DND-41 (cell line): ENCODE results near the gene ANKRD31.
A peak's percentile ranks its signal among the peaks of the same experiment; 100 is the strongest.

ENCODE experiments used
- ATAC-seq: fragments of 200-7000 bp; cut with Tn5 transposase; 3 replicates; pipeline ENCODE4 v1.9.1; 2021; ENCODE audit warnings: low read depth; ENCODE audit not compliant: insufficient read depth
- DNase-seq: peaks from one replicate; pipeline ENCODE4 v3.0.0-alpha.2; 2020
- H2AFZ ChIP-seq: 2 replicates; pipeline ENCODE4 v1.6.0; 2012; ENCODE audit warnings: low read depth, low read length
- H3K27ac ChIP-seq: 2 replicates; pipeline ENCODE4 v1.5.1; 2012; ENCODE audit warnings: low read length, inconsistent platforms
- H3K27me3 ChIP-seq: fragments of 200-600 bp; sonication (generic); 2 replicates; pipeline ENCODE4 v1.6.0; 2012; ENCODE audit warnings: low read length, mild to moderate bottlenecking, inconsistent platforms; ENCODE audit not compliant: insufficient read depth, poor library complexity
- H3K36me3 ChIP-seq: 2 replicates; pipeline ENCODE4 v1.5.1; 2012; ENCODE audit warnings: low read length, inconsistent platforms; ENCODE audit not compliant: insufficient read depth
- H3K4me1 ChIP-seq: 2 replicates; pipeline ENCODE4 v1.5.1; 2012; ENCODE audit warnings: mild to moderate bottlenecking, low read length; ENCODE audit not compliant: insufficient read depth
- H3K4me2 ChIP-seq: 2 replicates; pipeline ENCODE4 v1.6.0; 2012; ENCODE audit warnings: mild to moderate bottlenecking, moderate library complexity, low read length, inconsistent platforms; ENCODE audit not compliant: insufficient read depth
- H3K4me3 ChIP-seq, 2 experiments: fragments of 200-600 bp in 1 of 2; shearing (Covaris generic) in 1 of 2; 2 replicates each; pipeline ENCODE4 v1.5.1; 2012 to 2016; ENCODE audit warnings: inconsistent platforms in 2 of 2, low read length in 2 of 2, mild to moderate bottlenecking in 2 of 2, low read depth in 1 of 2, moderate library complexity in 1 of 2
- H3K79me2 ChIP-seq: 2 replicates; pipeline ENCODE4 v1.6.0; 2012; ENCODE audit warnings: low read length, inconsistent platforms; ENCODE audit not compliant: insufficient read depth
- H3K9ac ChIP-seq: 2 replicates; pipeline ENCODE4 v1.6.0; 2012; ENCODE audit warnings: low read depth, mild to moderate bottlenecking, inconsistent platforms, low read length, moderate library complexity
- H3K9me3 ChIP-seq: 2 replicates; pipeline ENCODE4 v1.5.1; 2012; ENCODE audit warnings: low read length, moderate library complexity, mild to moderate bottlenecking, inconsistent platforms; ENCODE audit not compliant: insufficient read depth, severe bottlenecking
- H4K20me1 ChIP-seq: 2 replicates; pipeline ENCODE4 v1.6.0; 2012; ENCODE audit warnings: low read length; ENCODE audit not compliant: insufficient read depth
- EZH2 ChIP-seq: IDR thresholded peaks from 3 replicates; pipeline ENCODE4 v1.6.1; 2012; ENCODE audit warnings: borderline replicate concordance, low read depth, mild to moderate bottlenecking, moderate library complexity, low read length, inconsistent platforms; ENCODE audit not compliant: severe bottlenecking
- TF ChIP-seq, protein P1 (sequence below): IDR thresholded peaks from 2 replicates; pipeline ENCODE4 v1.5.1; 2012; ENCODE audit warnings: borderline replicate concordance, low read length, moderate library complexity, mild to moderate bottlenecking; ENCODE audit not compliant: poor library complexity, severe bottlenecking; ENCODE audit errors: extremely low read depth

Gene ANKRD31

DNA sequence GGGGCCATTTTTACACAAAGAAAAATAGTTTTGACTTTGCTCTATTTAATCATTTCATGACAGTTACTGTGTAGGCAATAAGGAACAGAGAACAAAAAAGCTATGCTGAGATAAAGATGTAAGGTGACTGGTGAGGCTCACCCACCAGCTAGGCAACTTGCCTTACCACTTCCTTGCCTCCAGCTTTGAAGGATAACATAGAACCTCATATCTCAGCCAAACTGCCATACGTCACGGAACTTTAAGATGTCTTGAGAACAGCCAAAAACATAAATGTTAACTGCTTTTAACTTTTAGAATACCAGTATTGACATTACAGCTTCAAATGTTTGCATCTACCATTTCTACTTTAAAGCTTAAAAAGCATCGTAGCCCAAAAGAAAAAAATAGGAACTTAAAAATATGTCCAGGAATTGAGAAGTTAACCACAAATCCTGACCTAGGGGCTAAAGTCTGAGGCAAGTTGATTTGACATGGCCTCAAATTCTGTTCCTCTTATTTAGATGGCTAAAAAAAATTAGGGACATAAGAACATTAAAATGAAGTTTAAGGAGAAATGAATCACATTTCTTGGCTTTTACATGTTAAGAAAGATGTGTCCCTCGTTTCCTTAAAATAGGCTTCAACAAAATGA, 176.6 kb downstream of the ANKRD31 start:
- ATAC-seq: peak; percentile 89

DNA sequence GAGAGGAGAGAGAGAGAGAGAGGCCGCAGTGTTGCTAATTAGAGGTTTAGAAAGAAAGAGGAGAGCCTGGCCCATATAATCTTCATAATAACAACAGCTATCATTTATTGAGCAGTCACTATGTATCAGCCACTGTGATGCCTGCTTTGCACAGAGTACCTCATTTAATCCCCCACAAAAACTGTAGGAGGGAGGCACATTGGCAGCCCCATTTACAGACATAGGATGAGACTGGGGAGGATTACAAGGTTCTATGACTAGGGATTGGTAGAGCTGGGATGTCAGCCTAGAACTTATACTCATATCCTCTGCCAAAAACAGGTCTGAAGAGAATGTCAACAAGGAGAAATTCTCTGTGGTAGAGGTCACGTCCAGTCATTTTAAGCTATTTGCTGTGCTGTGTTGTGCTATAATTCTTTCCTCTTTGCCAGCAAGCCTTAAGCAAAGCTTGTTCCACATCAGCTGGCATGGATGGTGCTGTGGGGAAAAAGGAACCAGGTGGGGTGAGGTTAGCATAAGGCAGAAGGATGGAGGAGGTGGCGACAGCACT, 177.6 kb downstream of the ANKRD31 start:
- no peak overlapping the region for H3K9ac ChIP-seq
- peak overlapping the region; percentile 52 for H3K27ac ChIP-seq
- no peak overlapping the region for H2AFZ ChIP-seq
- H3K9me3 ChIP-seq: no peaks in the 10 kb centered on the region
- no peaks in the 10 kb centered on the region for H3K36me3 ChIP-seq
- no peak overlapping the region for H3K4me2 ChIP-seq
- peaks cover 19% of the 10 kb centered on the region for H3K27me3 ChIP-seq
- peaks cover 29% of the 10 kb centered on the region for H3K4me1 ChIP-seq
- DNase-seq (no peak), ATAC-seq (no peak)
- H3K4me3 ChIP-seq: no peak overlapping the region
- peaks cover 4% of the 10 kb centered on the region; the same call in 1 of the 2 replicates for H4K20me1 ChIP-seq
- TF ChIP-seq, protein P1, sequence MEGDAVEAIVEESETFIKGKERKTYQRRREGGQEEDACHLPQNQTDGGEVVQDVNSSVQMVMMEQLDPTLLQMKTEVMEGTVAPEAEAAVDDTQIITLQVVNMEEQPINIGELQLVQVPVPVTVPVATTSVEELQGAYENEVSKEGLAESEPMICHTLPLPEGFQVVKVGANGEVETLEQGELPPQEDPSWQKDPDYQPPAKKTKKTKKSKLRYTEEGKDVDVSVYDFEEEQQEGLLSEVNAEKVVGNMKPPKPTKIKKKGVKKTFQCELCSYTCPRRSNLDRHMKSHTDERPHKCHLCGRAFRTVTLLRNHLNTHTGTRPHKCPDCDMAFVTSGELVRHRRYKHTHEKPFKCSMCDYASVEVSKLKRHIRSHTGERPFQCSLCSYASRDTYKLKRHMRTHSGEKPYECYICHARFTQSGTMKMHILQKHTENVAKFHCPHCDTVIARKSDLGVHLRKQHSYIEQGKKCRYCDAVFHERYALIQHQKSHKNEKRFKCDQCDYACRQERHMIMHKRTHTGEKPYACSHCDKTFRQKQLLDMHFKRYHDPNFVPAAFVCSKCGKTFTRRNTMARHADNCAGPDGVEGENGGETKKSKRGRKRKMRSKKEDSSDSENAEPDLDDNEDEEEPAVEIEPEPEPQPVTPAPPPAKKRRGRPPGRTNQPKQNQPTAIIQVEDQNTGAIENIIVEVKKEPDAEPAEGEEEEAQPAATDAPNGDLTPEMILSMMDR: no peak
- no peak for TF ChIP-seq EZH2
- no peaks in the 10 kb centered on the region for H3K79me2 ChIP-seq

More for the DNA sequence above, 176.6 kb downstream of the ANKRD31 start:
- peak; percentile 55 for DNase-seq
- Histone ChIP-seq H4K20me1 (no peaks in the 10 kb centered on the region), H3K27ac (0 out of 2 replicates have a peak overlapping the region, but pooled peaks have one; percentile 6), H3K4me1 (peaks cover 25% of the 10 kb centered on the region), H3K9me3 (no peaks in the 10 kb centered on the region), H3K27me3 (peaks cover 9% of the 10 kb centered on the region), H3K4me2 (no peak overlapping the region), H3K36me3 (no peaks in the 10 kb centered on the region), H3K4me3 (no peak overlapping the region), H3K79me2 (no peaks in the 10 kb centered on the region), H3K9ac (no peak overlapping the region), H2AFZ (no peak overlapping the region)
- TF ChIP-seq, protein P1: no peak
- TF ChIP-seq EZH2: no peak

DNA sequence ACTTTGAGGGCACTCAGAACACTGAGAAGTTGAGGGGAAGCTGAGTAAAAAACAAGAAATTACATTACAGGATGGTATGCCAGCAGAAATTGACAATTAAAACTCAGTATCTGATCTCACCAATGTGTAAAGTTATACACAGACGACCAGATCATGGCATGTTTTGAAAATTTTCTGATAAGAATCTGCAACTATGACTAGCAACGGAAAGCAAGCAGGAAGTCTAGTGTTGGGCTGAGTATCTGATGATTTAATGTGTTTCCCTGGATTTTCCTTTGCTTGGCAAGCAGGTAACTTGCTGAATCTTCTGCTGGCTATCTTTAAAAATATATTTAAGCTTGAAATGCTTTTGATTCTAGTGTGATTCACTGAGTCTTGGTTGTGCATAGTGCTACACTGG, 179.1 kb downstream of the ANKRD31 start:
- Histone ChIP-seq H3K4me3 (no peak overlapping the region), H3K4me2 (no peak overlapping the region), H3K79me2 (no peaks in the 10 kb centered on the region), H3K27me3 (peaks cover 34% of the 10 kb centered on the region), H2AFZ (no peak overlapping the region), H3K36me3 (no peaks in the 10 kb centered on the region), H3K4me1 (peaks cover 42% of the 10 kb centered on the region), H4K20me1 (peaks cover 4% of the 10 kb centered on the region; the same call in 1 of the 2 replicates), H3K9me3 (no peaks in the 10 kb centered on the region), H3K27ac (0 out of 2 replicates have a peak overlapping the region, but pooled peaks have one; percentile 33), H3K9ac (no peak overlapping the region)
- no peak for ATAC-seq
- TF ChIP-seq, protein P1: no peak
- no peak for TF ChIP-seq EZH2
- DNase-seq: no peak
